ENCODE data around the gene ATAD3C.
"Not testable (repeated sequence)": the region's sequence is repeated elsewhere in the genome, so short reads cannot be mapped to it uniquely, and the experiment has no call there.

The ATAD3C gene, protein sequence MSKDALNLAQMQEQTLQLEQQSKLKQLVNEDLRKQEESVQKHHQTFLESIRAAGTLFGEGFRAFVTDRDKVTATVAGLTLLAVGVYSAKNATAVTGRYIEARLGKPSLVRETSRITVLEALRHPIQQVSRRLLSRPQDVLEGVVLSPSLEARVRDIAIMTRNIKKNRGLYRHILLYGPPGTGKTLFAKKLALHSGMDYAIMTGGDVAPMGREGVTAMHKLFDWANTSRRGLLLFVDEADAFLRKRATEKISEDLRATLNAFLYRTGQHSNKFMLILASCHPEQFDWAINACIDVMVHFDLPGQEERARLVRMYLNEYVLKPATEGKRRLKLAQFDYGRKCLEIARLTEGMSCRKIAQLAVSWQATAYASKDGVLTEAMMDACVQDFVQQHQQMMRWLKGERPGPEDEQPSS

DNA sequence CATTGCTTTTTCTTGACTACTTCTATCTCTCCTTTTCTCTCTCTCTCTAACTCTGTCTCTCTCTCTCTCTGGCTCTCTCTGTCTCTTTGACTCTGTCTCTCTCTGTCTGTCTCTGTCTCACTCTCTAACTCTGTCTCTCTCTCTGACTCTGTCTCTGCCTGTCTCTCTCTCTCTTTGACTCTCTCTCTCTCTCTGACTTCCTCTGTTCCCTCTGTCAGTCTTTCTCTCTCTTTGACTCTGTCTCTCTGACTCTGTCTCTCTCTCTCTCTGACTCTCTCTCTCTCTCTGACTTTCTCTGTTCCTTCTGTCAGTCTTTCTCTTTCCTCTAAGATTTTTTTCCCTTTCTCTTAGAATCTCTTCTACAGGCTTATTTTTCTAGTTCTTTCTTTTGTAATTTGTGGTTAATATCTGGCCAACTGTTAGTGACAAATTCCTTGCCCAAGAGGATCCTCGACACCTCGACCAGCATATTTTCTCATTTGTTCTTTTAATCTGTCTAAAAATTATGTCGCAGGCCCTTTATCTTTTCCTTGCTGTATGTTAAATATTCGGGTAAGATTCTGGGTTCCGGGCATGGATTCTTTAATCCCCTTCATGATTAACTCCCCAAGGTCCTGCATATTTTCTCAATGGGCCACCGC, at the start of gene ATAD3C:
ATAD3C (plus strand) TSS at position 591 of the 641 bp plus-strand sequence. CDS start 995 bp downstream, outside the sequence.
- DNase-seq (ENCODE audit: low read depth, low spot score), result no peak

DNA sequence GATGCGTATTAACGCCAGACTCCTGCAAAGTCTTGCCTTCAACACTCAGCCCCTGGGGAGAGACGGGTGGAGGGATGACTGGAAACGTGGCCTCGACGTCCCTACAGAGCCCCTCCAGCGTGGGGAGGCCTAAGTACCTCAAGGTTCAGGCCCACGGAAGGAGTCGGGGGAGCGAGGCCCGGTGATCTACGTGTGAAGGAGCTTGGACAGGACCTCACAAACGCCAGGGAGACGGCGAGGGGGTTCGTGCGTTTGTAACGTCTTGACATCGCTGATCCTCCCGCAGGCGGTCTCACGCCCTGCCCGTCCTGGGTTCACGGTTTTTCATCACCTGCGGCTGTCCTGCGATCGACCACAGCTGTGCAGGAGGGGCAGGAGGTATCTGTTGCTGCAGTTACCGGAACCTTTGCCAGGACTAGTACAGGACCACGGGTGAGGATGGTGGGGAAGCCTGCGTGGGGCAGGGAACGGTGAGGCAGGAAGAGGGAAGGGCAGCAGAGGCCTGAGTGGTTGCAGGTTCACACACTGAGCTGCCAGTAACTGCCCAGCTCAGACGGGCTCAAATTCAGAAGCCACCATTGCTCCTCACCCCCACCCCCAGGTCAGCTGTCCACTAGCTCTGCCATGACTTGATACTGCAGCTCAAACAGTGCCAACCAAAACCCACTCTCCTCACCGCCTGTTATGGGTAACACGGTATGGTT, 49.5 kb upstream of the ATAD3C start:
- DNase-seq (ENCODE audit: low read depth, low spot score), result no peak

DNA sequence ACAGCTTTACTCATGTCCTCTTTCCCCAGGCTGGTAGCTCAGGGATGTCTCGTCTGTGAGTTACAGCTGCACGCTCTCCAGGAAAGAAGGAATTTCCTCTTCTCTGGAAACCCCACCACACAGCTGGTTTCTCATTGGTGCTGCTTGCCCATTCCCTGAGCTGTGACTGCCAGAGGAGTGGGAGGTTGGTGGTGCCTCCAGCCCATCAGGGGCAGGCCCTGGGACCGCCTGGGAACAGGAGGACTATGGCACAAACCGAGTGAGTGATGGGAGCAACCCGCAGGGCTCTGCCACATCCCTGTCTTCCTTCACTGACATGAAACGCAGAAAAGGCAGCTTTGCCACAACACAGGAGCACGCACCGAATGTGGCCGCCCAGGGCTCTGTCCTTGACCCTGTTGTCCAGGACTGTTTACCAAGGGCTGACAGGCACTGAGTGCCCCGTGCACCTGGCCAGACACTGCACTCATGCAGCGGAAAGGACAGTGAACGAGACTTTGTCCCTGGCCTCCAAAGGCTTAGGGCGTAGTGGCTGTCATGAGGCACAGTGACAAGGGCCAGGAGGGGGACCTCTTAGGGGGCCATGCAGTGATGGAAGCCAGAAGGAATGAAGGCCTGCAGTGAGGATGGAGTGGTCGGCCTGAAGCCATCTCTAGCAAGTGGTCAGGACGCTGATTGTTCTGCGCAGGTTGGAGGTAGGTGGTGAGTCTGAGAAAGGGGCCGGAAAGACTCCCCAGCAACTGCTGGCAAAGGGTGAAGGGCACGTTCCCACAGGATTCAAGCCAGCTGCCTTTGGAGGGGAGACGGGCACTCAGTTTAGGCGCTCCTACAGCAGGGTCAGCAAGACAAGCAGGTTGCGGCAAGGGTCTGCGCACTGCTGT, 48.7 kb upstream of the ATAD3C start:
- DNase-seq (ENCODE audit: low read depth, low spot score), result no peak

DNA sequence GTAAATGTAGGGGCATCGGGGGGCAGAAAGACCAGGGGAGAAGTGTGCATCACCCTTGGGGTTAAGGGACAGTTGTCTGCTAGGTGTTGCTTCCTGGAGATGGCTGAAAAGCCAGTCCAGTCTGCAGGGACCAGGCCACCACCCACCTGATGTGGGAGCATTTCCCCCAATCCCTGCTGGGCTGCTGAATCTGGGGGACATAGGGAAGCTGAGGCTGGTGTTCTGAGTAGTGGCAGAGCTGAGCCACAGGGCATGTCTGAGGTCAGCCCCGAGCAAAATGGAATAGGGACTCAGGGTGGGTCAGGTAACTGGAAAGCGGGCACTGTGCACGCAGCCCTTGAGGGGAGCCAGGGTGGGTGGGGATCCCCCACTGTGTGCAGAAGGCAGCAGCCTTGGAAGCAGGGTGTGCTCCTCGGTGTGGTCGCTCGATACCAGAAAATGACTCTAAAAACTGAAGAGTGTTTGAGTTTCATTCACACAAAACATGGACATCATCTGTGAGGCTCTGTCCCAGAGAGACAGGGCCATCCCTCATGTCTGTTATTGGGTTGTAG, 48.0 kb upstream of the ATAD3C start:
- DNase-seq (ENCODE audit: low read depth, low spot score), result no peak

DNA sequence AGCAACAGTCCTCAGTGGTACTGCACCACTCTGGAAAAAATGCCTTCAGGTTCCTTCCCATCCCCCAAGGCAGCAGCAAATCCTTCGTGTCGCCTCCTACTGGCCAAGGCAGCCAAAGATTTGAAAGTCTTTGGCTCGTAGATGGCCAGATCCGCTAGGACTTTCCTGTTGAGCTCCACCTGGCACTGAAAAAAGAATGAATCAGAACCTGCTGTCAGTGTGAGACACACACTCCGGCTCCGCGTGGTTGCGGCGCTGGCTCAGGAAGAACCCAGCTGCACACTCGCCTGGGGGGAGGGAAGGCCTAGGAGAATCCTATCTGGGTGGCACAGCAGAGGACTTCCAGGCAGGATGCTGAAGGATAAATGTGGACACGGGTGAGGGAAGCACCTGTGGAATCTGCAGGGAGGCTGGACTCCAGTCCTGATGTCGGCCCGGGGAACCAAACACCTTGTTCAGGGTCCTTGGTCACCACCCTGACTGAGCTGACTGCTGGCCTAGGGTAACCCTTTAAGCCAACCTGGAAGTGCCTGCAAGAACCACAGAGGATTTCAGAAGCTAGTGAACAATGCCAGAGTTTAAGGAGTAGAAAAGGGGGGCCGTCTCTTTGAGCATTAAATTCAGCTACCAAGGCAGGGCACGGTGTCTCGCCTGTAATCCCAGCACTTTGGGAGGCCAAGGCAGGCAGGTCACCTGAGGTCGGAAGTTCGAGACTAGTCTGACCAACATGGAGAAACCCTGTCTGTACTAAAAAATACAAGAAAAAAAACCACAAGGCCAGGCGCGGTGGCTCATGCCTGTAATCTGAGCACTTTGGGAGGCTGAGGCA, 47.2 kb upstream of the ATAD3C start:
- DNase-seq (ENCODE audit: low read depth, low spot score), result no peak

DNA sequence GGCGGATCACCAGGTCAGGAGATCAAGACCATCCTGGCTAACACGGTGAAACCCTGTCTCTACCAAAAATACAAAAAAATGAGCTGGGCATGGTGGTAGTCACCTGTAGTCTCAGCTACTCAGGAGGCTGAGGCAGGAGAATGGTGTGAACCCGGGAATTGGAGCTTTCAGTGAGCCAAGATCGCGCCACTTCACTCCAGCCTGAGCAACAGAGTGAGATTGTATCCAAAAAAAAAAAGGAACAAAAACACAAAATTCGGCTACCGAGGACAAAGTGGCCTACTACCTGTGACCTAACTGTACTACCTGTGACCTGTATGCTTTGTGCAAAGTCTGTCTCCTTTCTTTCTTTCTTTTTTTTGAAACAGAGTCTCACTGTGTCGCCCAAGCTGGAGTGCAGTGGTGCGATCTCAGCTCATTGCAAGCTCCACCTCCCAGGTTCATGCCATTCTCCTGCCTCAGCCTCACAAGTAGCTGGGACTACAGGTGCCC, 46.5 kb upstream of the ATAD3C start:
- not testable (repeated sequence) for DNase-seq (ENCODE audit: low read depth, low spot score)

DNA sequence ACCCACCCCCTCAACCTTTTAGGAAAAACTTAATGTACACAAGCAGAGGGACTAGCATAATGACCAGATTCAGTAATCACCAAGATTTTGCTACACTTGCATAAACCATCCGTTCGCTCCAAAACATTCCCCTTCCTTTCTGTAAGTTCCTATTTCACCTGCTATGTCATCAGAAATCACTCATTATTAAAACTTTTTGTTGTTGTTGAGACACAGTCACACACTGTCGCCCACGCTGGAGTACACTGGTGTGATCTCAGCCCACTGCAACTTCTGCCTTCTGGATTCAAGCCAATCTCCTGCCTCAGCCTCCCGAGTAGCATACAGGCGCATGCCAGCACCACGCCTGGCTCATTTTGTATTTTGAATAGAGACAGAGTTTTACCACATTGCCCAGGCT, 45.8 kb upstream of the ATAD3C start:
- no peak for DNase-seq (ENCODE audit: low read depth, low spot score)

DNA sequence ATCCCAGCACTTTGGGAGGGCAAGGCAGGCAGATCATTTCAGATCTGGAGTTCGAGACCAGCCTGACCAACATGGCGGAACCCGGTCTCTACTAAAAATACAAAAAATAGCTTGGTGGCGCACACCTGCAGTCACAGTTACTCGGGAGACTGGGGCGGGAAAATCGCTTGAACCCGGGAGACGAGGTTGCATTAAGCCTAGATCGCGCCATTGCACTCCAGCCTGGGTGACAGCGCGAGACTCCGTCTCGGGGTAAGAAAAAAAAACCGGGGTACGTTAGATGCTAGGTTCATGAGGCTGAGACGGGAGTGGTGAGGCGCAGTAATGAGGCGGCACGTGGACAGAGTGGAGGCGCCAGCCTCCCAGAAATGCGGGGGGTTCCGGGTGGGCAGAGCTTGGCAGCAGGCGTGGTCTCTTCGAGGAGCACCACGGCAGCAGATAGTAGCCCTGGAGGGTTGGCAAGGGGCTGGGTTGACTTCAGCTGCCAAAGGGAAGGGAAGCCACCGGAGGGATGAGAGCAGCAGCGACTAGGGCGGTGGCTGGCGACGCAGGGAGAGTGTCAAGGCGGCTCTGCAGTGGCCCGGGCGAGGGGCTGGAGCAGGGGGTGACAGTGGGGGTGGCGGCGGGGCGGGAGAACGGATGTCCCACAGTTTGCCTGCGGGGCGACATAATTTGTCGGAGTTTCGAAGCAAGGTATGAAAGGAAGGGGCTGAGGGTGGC, 43.2 kb upstream of the ATAD3C start:
- DNase-seq (ENCODE audit: low read depth, low spot score), result no peak

DNA sequence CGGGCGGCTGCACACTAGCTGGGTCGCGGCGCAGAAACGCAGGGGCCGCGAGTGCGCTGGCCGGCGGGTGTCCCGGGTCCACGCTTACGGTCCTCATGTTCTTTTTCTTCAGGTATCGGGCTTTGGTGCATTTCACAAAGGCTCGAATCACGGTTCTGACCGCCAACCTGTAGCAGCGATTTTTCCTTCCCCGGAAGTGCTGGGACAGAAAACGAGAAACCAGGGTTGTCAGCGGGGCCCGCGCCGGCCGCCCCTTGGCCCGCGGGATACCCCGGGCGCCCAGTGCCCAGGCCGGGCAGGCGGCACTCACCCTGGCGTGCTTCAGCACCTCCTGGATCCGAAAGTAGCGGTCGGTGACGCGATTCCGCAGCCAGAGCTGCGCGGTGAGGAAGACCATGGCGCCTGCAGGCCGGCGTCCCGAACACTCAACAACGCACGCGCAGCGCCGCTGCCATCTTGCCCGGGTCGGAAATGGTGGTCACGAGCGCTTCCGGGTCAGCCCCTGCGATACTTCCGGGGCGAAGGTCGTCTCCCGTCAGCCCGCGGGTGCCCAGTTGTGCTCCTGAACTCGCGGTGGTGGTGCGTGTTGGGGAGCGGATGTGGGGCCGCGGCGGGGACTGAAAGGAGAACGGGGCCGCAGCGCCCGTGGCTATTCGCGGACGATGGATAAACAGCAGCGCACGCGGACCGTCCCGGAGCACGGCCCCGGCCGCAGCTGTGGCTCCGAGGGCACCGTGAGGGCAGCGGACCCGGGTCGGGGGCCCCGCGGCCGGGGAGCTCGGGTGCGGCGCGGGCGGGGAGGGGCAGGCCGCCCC, 42.5 kb upstream of the ATAD3C start, which contains the start of gene MRPL20:
MRPL20 (minus strand) TSS at position 473 of the 815 bp plus-strand sequence; CDS start at position 397, 76 bp downstream.
- peak; percentile 91 for DNase-seq (ENCODE audit: low read depth, low spot score)

DNA sequence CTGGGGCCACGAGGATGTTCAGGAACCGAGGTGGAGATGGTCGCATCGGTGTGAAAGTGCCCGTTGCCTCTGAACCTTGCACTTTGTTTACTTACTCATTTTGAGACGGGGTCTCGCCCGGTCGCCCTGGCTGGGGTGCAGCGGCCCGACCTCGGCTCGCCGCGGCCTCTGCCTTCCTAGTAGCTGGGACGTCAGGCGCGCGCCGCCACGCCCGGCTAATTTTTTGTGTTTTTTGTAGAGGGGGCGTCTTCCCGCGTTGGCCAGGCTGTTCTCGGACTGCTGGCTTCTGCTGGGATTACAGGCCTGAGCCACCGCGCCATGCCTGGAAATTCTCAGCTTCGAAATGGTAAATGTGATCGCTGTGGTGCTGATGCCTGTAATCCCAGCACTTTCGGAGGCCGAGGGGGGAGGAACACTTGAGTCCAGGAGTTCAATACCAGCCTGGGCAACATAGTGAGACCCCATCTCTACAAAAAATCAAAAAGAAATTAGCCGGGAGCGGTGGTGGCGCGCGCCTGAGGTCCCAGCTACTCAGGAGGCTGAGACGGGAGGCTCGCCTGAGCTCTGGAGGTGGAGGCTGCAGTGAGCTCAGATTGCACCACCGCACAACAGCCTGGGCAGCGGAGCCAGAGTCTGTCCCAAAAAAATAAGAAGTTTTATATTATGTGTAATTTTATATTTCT, 41.7 kb upstream of the ATAD3C start:
- DNase-seq (ENCODE audit: low read depth, low spot score), result no peak

DNA sequence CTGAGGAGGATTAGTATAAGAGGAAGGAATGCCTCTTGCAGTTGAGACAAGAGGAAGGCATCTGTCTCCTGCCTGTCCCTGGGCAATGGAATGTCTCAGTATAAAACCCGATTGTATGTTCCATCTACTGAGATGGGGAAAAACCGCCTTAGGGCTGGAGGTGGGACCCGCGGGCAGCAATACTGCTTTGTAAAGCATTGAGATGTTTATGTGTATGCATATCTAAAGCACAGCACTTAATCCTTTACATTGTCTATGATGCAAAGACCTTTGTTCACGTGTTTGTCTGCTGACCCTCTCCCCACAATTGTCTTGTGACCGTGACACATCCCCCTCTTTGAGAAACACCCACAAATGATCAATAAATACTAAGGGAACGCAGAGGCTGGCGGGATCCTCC, 39.3 kb upstream of the ATAD3C start:
- DNase-seq (ENCODE audit: low read depth, low spot score), result not testable (repeated sequence)

DNA sequence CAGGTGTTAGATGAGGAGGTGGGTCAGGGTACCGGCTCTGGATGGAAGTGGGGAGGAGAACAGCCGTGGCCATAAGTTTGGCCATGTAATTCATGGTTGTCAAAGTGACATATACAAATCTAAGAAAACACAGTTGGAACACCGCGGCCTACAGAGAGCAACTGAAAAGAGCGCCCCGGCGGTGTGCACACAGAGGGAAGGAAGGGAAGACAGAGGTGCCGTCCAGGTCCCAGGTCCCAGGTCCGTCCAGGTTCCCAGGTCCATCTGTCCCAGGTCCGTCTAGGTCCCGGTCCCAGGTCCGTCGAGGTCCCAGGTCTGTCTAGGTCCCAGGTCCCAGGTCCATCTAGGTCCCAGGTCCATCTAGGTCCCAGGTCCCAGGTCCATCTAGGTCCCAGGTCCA, 37.9 kb upstream of the ATAD3C start:
- DNase-seq (ENCODE audit: low read depth, low spot score), result no peak

DNA sequence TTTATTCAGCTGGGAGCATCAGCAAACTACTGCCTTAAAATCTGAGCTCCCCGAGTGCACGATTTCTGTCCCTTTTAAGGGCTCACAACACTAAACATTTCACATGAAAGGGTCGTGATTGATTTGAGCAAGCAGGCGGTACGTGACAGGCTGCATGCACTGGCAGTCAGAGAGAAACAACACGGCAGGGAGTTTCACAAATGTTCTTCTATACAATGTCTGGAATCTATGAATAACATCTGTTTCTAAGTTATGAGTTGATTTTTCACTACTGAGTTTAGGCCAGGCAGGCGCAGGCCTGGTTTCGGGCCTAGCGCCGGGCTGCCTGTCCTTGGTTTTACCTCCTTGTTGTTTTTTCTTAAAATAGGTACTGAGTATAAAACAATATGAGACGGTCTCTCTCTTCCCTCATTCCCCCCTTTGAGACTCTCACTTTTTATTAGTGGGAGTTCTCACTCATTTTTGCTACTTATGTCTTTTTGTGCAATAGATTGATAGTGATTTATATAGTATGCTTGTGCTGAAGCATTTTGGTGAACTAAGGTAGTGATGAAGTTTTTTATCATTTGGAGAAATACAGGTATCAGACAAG, 37.1 kb upstream of the ATAD3C start:
- not testable (repeated sequence) for DNase-seq (ENCODE audit: low read depth, low spot score)

DNA sequence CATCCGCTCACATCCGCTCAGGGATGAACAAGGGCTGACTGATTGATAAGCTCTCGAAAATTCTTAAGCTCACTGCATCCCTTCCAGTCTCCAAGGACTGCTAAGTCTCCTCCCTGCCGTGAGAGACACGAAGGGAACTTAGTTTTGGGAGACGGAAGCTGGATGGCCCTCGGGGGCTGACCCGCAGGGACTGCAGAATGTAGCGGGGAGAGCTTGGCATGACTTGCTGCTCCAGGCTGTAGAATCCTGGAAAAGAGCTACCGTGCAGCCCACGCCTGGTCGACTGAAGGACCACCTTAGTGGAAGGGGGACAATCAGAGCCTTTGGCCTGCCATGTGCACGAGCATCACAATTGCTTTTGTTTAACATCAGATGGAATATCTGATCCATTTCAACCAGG, 33.7 kb upstream of the ATAD3C start:
- no peak for DNase-seq (ENCODE audit: low read depth, low spot score)

DNA sequence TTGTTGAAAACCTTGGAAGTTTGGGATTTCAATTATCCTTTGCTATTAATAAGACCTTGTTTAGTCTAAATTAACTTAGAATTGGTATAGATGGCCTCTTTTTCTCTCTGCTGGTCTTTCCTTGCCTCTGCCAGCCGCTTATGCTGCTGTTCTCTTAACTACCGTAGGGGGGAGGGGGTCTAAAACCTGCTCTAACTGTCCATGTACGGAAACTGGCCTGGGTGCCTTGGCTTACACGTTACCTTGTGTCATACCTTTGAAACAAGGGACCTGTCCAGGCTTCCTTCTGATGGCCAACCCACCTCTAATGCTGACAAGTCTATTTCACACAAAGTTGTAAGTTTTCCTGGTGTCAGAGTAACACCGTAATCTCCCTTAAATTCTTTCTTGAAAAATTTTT, 32.1 kb upstream of the ATAD3C start:
- not testable (repeated sequence) for DNase-seq (ENCODE audit: low read depth, low spot score)

DNA sequence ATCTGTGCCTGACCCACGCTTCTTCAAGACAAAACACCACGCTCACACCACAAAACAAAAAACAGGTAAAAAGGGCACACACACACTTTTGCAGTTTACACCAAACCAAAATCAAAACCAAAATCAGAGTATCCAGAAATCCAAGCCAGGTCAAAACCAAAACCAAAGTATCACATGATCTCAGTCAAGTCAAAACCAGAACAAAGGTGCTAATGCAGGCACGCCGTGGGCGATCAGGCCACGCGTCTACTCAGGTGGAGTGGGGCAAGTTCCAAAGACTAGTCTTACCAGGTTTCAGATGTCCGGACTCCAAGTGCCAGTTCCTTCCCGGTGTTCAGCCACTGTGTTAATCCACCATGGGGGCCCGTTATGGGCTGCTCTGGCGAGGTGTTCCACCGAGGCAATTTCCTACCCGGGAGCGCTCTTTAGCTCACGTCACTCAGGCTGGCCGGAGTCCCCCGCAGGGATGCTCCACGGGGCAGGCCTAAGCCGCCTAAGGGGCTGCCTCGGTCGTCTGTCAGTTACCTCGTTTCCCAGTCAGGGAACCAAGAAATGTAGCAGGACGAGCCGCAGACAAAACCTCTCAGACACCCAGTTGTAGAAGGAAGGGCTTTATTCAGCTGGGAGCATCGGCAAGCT, 31.5 kb upstream of the ATAD3C start:
- not testable (repeated sequence) for DNase-seq (ENCODE audit: low read depth, low spot score)
